GM19193 (cell line): ENCODE results near the gene DENND6A.

Source experiments
- POLR2A ChIP-seq: IDR thresholded peaks from 4 replicates; pipeline ENCODE4 v1.6.1; 2011; ENCODE audit not compliant: insufficient read depth, insufficient read length; ENCODE audit errors: extremely low read depth

The DENND6A gene

DNA sequence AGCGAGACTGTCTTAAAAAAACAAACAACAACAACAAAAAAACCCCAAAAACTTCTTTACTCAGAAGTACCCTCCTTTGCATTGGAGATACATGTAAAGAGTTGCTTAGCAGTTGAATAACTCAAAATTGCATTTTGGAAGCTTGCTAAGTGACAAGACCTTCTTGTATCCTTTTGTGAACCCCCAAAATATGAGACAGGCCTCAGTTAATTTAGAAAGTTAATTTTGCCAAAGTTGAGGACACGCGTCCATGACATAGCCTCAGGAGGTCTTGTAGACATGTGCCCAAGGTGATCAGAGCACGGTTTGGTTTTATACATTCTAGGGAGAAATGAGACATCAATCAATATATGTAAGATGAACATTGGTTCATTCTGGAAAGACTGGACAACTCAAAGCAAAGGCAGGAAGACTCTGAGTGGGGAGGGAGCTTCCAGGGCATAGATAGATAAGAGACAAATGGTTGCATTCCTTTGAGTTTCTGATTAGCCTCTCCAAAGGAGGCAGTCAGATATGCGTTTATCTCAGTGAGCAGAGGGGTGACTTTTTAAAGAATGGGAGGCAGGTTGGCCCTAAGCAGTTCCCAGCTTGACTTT lies 94.0 kb downstream of the DENND6A start:
- no peak for TF ChIP-seq POLR2A

DNA sequence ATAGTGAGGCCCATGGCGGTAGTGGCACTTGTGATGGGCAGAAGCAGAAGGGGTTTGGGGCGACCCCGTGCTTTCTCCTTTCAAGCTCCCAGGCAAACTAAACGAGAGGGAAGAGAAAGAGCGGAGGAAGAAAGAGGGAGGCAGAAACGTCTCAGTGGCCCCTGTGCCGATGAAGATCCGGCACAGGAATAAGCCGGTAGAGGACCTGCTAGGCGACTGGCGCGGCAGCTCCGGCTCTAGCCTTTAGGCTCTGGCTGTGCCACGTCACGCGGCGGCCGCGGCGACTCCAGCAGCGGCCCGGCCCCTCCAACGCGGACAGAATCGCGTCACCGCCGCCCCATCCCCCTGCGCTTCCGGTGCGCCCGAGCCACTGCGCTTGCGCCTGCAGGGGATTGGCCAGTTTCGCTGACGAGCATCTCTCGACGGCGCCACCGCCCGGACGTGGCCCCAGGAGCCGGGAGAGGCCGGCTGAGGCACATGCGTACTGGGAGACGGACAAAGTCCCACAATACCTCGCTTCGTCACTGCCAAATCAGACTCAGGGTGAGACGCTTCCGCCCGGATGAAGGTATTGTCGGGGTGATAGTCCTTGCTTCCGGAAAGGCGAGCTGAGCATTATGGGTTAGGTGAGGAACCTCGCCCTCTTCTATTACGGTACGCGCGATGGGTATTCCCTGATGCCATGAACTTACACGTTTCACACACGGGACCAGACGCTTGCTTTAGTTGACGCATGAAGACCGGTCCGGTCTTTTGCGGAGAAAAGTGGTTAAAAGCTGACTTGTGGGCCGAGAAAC lies 95.6 kb downstream of the DENND6A start, which contains the start of gene ARF4:
Gene ARF4, minus strand, starts transcription at position 218 of the 797 bp plus-strand sequence. Its CDS starts 204 bp downstream, at position 14.
- peak; percentile 97 for TF ChIP-seq POLR2A

DNA sequence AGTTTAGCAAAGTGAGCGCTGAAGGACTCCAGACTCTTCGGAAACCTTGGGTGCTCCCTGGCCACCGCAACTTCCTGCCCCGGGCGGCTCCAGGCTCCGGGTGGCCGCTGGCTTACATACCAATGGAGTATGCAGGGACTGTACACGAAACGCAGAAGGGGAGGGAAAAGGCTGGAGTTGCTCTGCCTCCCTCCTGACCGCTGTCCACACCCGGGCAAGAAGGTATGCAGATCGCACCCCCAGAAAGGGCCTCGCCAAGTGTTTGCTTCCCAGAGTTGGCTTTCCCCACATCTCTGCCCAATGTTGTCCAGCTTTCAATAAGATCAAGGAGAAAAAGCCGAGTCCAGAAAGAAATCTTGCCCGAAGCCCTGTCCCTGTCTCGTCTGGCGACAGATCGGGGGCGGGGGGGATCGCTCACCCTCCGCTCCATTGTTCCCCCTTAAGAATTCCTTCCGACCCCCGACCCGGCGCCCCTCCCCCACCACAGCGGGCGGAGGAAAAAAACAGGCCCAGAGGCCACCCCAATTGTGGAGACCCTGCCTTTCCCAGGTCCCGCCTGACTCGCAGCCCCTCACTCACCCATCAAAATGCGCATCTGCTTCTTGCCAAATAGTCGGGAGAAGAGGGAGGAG lies 96.3 kb downstream of the DENND6A start:
- TF ChIP-seq POLR2A: no peak

DNA sequence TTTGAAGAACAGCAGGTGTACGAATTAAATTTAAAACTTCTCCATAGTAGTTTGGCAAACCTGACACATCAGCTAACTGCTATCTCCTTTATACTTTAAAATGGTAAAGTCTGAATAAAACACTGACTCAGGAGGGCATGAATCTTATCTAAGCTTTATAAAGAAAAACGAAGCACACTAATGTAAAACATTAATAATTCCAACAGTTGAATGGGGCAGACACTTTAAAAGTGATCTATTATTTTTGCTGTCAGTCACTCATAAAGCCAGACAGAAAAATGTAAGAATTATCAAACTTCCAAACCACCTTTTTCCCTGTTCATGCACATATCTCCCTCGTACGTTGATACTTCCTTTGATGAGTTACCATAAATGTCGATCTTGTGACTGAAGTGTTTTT lies 98.3 kb downstream of the DENND6A start:
- TF ChIP-seq POLR2A: no peak

DNA sequence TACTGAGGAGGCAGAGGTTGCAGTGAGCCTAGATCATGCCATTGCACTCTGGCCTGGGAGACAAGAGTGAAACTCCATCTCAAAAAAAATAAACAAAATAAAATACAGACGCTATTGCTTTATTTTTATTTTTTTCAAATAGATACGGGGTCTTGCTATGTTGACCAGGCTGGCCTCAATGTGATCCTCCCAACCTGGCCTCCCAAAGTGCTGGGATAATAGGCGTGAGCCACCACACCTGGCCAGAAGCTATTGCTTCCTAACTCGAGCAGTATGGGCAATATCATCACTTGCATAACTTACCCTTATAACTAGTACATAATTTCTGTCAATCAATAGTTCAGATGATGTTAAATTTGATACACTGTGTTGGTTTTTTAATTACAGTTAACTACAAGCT lies 98.7 kb downstream of the DENND6A start:
- TF ChIP-seq POLR2A: no peak

DNA sequence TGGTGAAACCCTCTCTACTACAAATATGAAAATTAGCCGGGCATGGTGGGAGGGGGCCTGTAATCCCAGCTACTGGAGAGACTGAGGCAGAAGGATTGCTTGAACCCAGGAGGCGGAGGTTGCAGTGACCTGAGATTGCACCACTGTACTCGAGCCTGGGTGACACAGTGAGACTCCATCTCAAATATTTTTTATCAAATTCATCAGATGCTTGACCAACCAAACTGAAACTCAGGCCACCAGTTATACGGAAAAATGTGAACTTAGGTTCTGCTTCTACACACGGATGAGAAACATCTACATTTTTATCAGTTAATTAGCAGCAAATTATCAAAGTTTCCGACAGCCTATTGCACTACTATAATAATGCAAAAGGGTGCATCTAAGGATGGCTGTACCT lies 100.6 kb downstream of the DENND6A start:
- no peak for TF ChIP-seq POLR2A

DNA sequence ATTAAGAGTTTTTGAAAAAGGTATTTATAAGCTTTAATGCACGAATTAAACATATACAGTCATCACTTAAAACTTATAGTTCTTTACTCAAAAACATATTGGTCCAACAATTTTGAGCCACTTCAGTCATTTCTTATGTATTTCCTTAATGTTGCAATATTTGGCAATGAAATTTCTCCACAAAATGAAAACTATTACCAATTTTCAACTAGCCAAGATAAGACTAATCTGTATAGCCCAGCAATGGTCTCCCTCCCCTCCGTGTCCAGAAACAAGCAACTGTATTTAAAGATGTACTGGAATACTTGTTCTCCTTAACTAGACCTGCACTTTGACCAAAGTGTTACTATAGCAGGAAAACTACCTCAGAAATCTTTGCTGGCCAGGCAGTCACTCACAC lies 105.0 kb downstream of the DENND6A start:
- TF ChIP-seq POLR2A: no peak

DNA sequence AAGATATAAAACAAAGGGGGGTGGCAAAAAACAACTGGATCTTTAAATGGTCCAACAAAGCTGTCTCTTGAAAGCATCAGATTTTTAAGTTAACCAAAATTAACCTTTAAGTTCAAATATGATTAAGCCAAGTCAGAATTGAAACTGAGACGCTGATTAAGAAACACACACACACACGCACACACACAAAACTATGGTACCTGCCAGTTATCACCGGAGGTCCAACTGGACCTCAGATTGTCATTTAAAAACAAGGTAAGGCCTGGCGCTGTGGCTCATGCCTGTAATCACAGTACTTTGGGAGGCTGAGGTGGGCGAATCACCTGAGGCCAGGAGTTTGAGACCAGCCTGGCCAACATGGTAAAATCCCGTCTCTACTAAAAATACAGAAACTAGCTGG lies 106.1 kb downstream of the DENND6A start:
- no peak for TF ChIP-seq POLR2A

DNA sequence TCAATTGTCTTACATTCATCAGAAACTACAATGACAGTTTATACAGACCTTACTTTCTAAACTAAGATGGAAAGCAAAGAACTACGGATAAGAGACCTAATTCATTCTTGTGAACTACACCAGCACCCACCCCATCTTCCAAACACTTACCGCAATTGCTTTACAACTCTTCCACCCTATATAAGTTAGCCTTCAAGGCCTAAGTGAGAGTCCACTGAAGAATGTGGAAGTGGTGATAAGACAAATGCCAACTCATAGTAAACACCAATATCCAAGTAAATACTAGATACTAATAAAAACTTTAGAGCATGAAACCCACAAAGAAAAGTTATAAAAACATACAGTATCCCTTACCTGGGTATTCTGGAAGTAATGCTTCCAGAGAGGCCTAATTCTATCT lies 109.3 kb downstream of the DENND6A start:
- no peak for TF ChIP-seq POLR2A

DNA sequence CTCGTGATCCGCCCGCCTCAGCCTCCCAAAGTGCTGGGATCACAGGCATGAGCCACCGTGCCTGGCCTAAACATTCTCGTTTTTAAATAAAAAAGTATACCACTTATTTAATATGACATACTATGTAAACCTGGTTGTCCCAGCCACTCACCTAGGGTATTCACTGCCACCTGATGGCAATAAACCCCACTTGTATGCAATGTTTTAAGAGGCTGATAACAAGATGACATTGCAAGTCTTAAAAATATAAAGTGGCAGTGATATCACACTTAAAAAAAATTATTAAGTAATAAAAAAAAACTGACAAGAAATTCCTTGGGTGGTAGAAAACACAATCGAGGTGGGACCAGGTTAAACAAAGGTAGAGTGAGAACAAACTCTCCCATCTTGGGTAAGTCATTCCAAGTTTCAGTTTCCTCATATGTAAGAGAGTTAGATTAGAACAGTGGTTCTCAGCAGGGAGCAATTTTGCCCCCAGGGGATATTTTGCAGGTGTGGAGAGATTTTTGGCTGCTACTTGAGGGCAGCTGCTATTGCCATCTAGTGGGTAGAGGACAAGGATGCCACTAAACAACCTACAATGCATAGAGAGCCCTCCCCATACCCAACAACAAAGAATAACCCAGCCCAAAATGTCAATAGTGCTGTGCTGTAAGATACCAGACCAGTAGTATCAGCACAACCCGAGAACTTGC lies 110.3 kb downstream of the DENND6A start:
- TF ChIP-seq POLR2A: no peak

DNA sequence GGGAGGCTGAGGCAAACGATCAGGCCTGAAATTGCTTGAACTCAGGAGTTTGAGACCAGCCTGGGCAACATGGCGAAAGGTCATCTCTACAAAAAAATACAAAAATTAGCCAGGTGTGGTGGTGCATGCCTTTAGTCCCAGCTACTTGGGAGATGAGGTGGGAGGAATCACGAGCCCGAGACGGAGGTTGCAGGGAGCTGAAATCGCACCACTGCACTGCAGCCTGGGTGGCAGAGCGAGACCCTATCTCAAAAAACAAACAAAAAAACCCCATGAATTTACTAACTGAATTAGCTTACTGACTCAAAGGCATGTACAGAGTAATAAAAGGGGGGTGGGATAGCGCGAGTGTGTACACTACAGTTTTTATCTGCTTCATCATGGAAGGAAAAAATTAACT lies 115.1 kb downstream of the DENND6A start:
- no peak for TF ChIP-seq POLR2A

DNA sequence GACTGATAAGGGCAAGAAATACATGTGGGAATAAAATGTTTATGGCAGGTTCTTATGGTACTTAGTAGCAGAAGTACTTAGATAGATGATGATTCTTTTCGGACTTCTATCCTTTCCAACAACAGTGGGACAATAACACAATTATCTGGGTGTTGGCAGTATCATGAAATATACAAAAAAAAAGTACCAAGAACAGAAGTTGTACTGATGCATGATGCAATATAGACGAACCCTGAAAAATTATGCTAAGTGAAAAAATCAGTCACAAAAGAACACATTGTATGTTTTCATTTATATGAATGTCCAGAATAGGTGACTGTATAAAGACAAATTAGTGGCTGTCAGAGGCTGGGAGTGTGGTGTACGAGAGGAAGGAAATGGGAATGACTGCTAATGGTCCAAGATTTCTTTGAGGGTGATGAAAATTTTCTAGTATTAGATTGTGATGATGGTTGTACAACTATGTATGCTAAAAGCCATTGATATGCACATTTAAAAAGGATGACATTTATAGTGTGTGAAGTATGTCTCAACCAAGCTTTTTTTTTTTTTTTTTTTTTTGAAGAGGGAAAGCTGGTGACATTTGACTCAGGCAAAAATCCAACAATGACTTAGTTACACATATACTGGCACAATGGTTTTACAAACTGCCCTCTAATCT lies 116.8 kb downstream of the DENND6A start:
- no peak for TF ChIP-seq POLR2A
